ENCODE results near the gene NEK10. TPM values are rescaled to one million over a fixed set of nuclear protein-coding genes. Genes with fewer than 3 reads are reported as not detected.
A peak's percentile ranks its signal among the peaks of the same experiment; 100 is the strongest.

NEK10 gene
- total and polyA plus RNA-seq, 2 of the 13 experiments (the other 11 are each of a cell fraction or from before 2014, with no cell fraction given) = 2.8 to 14.2 TPM

GRCh38 chr3:27114684-27115083 is 254.5 kb downstream of the NEK10 start (continued):
- TF ChIP-seq HNF1B (CRISPR knock-in tag; IDR thresholded peaks at IDR 0.05) = no peak
- no peak for TF ChIP-seq ZBTB40 (IDR thresholded peaks at IDR 0.05)
- TF ChIP-seq ZBTB40 (CRISPR knock-in tag; IDR thresholded peaks at IDR 0.05) = no peak
- TF ChIP-seq IRX3 (CRISPR knock-in tag; IDR thresholded peaks at IDR 0.05; ENCODE audit: borderline replicate concordance, low read depth) = no peak
- no peak for TF ChIP-seq KAT7 (CRISPR knock-in tag; IDR thresholded peaks at IDR 0.05; ENCODE audit: borderline replicate concordance)
- no peak for TF ChIP-seq KIAA2018 (CRISPR knock-in tag; IDR thresholded peaks at IDR 0.05; ENCODE audit: borderline replicate concordance)
- no peak for TF ChIP-seq CREB1 (IDR thresholded peaks at IDR 0.05)
- 0 out of 2 replicates have a peak, but pooled peaks have one; percentile 38 for TF ChIP-seq CREB1 (CRISPR knock-in tag; IDR thresholded peaks at IDR 0.05)
- no peak for TF ChIP-seq ZBTB14 (CRISPR knock-in tag; IDR thresholded peaks at IDR 0.05)

All from HepG2 (cell line).